Type B pancreatic cell (in vitro differentiated cells): ENCODE data around the gene DEK. TPM values are rescaled to one million over a fixed set of nuclear protein-coding genes. Genes with fewer than 3 reads are reported as not detected.

ENCODE experiments used
- DNase-seq: peaks from one replicate; pipeline ENCODE4 v3.0.0; 2021; ENCODE audit warnings: mixed read lengths; ENCODE audit not compliant: unreplicated experiment; ENCODE audit errors: extremely low spot score
- H3K27ac Mint-ChIP-seq: 2 replicates; pipeline ENCODE4 v1.8.0; 2021; ENCODE audit warnings: mild to moderate bottlenecking, mixed read lengths
- H3K27me3 Mint-ChIP-seq: 2 replicates; pipeline ENCODE4 v1.8.0; 2021; ENCODE audit warnings: mixed read lengths
- H3K36me3 Mint-ChIP-seq: 2 replicates; pipeline ENCODE4 v1.8.0; 2021; ENCODE audit warnings: mixed read lengths
- H3K4me1 Mint-ChIP-seq: one replicate; pipeline ENCODE4 v1.8.0; 2021; ENCODE audit warnings: mixed read lengths; ENCODE audit not compliant: unreplicated experiment
- H3K4me3 Mint-ChIP-seq: 2 replicates; pipeline ENCODE4 v1.8.0; 2021; ENCODE audit warnings: mild to moderate bottlenecking, mixed read lengths
- H3K9me3 Mint-ChIP-seq: 2 replicates; pipeline ENCODE4 v1.8.0; 2021; ENCODE audit warnings: mixed read lengths
- CTCF ChIP-seq: fragments of 200-600 bp; sonication (generic); conservative IDR thresholded peaks from 2 replicates; pipeline ENCODE4 v1.5.0; 2021; ENCODE audit warnings: antibody characterized with exemption, mild to moderate bottlenecking
- total RNA-seq: library from RNA; stranded (reverse); gene quantifications from 2 replicates; pipeline ENCODE4 v1.2.1, GENCODE V29; 2021; ENCODE audit warnings: low replicate concordance

Gene DEK
- total RNA-seq, 1 donor from 2014 or later, result 124 TPM

GRCh38 chr6:18281564-18281963, 17.2 kb upstream of the DEK start:
- TF ChIP-seq CTCF, result no peak

GRCh38 chr6:18280084-18280483, 15.8 kb upstream of the DEK start:
- DNase-seq, result no peak
- H3K4me3 Mint-ChIP-seq, result peak overlapping the region; percentile 41
- H3K4me1 Mint-ChIP-seq, result peaks cover 11% of the 10 kb centered on the region
- TF ChIP-seq CTCF, result no peak
- H3K36me3 Mint-ChIP-seq, result no peaks in the 10 kb centered on the region
- H3K27ac Mint-ChIP-seq, result no peak overlapping the region
- no peaks in the 10 kb centered on the region for H3K9me3 Mint-ChIP-seq
- H3K27me3 Mint-ChIP-seq, result peaks cover 44% of the 10 kb centered on the region

More at GRCh38 chr6:18281564-18281963, 17.2 kb upstream of the DEK start:
- H3K9me3 Mint-ChIP-seq, result no peaks in the 10 kb centered on the region
- H3K4me1 Mint-ChIP-seq, result peaks cover 9% of the 10 kb centered on the region
- no peak for DNase-seq
- no peaks in the 10 kb centered on the region for H3K36me3 Mint-ChIP-seq
- peaks cover 33% of the 10 kb centered on the region for H3K27me3 Mint-ChIP-seq
- H3K4me3 Mint-ChIP-seq, result no peak overlapping the region
- no peak overlapping the region for H3K27ac Mint-ChIP-seq

DNA sequence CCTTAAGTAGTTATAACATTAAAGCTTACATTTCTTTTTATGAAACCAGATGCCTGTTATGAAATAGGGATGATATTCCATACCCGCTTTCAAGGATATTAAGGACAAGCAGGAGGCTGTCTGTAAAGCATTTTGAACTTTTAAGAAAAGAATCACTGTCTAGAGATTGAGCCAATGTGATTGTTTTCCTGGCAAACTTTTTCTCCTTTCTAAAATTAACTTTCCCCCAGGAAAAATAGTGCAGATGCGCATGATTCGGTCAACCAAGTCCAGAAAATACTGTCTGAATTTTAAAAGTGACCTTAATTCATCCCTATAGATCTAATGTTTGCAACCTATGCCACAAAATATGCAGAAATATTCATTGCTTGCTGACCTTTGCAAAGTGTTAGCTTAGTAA, 15.1 kb upstream of the DEK start:
- Mint-ChIP-seq H3K27ac (no peak overlapping the region), H3K4me3 (no peak overlapping the region), H3K27me3 (peaks cover 46% of the 10 kb centered on the region), H3K4me1 (peaks cover 11% of the 10 kb centered on the region), H3K36me3 (no peaks in the 10 kb centered on the region), H3K9me3 (no peaks in the 10 kb centered on the region)
- DNase-seq, result no peak
- TF ChIP-seq CTCF, result no peak

DNA sequence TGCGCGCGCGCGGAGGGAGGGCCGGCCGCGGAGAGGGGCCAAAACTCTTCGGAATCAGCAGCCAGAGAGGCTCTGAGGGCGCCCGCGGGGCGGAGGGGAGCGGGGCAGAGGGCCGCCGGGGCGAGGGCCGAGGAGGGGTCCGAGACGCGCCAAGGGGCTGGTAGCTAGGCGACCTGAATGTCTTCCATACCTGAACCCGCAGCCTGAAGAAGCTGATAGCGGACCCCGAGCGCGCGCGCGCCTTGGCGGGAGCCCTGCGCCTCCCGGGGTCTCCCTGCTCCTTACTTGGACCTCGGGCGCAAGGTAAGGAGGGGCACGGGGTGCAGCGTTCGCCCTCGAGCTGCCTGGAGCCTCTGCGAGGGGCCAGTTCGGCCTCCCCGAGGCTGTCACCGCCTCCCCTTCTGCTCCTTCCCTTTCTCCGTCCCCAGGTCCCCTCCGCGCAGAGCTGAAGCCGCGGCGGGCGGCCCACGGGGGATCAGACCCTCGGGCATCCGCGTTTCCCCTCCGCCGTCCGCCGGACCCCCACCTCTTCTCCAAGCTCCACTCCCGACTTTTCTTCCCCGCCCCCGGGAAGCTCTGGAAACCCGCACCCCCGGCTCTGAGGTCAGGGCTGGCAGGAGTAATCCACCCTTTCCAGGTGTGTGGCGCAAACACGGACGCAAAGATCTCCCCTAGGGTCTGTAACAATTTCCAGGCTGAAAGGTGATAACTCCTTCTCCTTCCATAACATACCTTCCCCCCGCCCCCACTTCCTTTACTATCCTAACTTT, 13.1 kb upstream of the DEK start:
- no peak for DNase-seq
- Mint-ChIP-seq H3K4me1 (peaks cover 11% of the 10 kb centered on the region), H3K9me3 (no peaks in the 10 kb centered on the region), H3K36me3 (no peaks in the 10 kb centered on the region), H3K4me3 (peak overlapping the region; percentile 87), H3K27me3 (peaks cover 50% of the 10 kb centered on the region), H3K27ac (no peak overlapping the region)
- no peak for TF ChIP-seq CTCF

DNA sequence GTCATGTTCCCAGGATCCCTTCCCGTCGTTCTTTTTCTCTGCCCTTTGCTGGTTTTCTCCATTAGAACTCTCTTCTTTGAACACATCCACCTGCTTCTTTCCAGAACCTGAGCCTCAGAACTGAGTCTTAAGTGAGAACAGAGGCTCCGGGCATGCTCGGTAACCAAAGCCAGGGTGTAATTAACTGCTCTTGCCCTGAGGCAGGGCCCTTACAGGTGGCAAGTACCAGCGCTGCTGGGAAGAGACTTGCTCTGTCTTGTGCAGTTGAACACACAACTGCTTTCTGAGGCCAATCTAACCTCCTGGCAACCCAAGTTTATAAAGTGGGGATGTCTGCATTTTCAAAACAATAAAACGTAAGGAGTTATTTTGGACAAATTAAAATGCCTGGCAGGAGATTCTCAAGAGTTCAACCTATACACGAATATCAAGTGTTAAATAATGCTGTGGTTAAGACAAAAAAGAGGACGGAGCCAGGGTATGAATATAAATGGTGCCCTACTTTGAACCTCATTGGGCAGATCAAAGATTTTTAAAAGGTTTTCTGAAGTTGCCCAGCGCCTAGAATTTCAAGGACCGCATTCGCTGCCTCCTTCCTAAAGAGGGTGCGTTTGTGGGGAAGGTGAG, 12.4 kb upstream of the DEK start:
- peak overlapping the region; percentile 87 for H3K4me3 Mint-ChIP-seq
- TF ChIP-seq CTCF, result no peak
- H3K9me3 Mint-ChIP-seq, result no peaks in the 10 kb centered on the region
- no peaks in the 10 kb centered on the region for H3K36me3 Mint-ChIP-seq
- DNase-seq, result no peak
- H3K4me1 Mint-ChIP-seq, result peaks cover 11% of the 10 kb centered on the region
- no peak overlapping the region for H3K27ac Mint-ChIP-seq
- peaks cover 48% of the 10 kb centered on the region for H3K27me3 Mint-ChIP-seq
